HG03439 (cell line): ENCODE results near the gene C14orf93.
A peak's percentile ranks its signal among the peaks of the same experiment; 100 is the strongest.
"Not testable (repeated sequence)": the region's sequence is repeated elsewhere in the genome, so short reads cannot be mapped to it uniquely, and the experiment has no call there.

Experiments used
- ATAC-seq: cut with Tn5 transposase; IDR thresholded peaks from one replicate; pipeline ENCODE4 v1.9.1; 2021; ENCODE audit warnings: mild to moderate bottlenecking, moderate library complexity; ENCODE audit not compliant: unreplicated experiment

Gene C14orf93

DNA sequence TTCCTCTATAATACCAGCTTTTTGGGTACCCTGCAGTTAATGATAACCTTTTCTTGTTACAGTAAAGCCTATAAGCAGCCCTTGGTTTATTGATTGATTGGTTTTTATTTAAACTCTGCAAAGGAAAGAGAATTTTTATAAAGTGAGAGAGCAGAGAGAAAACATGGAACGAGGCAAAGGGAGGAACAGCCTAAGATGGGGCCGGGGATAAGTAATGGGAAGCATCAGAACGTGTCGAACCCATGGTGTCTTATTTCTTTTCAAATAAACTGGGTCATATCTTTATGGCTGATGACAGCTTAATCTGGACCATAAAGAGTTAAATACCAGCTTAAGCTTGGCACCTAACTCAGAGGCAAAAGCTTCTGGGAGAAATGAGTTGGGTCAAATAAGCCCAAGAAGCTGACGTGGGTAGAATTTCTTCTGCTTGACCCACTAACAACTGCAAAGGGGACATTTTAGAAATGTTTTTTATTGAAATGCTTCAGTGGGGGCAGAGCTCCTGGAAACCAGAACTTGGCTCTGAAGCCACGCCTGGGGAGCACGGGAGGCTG is 12.0 kb upstream of the C14orf93 start:
- ATAC-seq, result no peak

DNA sequence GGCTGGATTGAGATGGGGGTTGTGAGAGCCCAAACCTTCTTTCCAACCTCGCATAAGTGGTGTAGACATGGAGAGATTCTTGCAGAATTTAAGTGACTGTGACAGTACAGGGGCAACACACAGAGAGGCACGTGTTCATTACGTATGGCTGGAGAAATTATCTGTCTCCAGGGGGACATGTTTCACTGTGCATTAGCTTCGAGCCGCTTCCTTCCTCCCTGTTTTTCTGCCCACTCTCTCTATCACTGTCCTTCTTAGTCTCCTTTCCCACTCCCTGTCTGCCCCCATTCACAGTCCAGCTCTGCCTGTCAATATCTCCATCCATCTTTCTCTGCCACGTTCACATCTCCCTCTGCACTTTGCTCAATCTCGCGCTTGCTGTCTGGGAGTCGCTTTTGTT is 11.5 kb upstream of the C14orf93 start:
- ATAC-seq, result no peak

DNA sequence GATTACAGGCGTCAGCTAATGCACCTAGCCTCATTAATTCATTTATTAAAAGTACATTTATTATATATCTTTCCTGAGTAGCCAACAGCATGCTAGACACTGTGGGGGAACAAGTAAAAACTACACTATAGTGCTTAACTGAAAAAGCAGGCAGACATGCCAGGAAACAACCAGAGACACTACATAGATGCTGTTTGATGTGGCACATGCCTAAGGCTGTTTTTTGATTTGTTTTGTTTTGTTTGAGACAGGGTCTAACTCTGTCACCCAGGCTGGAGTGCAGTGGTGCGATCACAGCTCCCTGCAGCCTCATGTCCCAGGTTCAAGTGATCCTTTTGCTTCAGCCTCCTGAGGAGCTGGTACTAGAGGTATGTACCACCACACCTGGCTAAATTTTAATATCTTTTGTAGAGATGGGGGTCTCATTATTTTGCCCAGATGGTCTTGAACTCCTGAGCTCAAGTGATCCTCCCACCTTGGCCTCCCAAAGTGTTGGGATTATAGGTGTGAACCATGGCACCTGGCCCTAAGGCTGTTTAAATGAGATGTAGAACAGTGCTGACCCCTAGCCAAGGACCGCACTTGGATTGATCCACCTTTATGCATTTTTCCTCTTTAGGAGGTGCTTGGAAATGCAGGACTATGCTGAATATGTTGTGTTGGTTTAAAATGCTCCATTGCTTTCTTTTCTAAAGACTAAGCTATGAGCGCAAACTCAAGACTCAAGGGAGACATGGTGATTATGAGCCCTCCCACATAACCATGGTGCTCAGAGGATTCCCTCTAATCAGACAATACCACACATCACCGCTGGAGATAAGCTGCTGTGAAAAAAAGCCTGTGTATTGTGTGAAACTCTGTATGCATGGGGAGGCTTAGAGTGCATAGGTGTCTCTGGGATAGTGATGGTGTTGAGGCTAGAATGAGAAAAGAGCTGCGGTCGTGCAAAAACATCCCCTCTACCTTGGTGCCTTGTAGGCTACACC is 10.5 kb upstream of the C14orf93 start:
- ATAC-seq, result no peak

DNA sequence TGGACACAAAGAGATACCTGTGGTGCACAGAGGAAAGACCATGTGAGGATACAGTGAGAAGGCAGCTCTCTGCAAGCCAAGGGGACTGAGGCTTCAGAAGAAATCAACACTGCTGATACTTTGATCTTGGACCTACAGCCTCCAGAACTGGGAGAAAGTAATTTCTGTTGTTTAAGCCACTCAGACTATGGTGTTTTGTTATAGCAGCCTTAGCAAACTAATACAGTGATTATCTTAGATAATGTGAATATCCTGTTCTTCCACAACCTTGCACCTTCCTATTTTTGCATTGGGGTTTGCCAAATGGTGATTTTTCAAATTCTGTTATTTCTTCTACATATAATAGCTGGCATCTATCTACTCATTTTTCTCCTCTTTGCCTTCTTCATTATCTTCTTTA is 8.2 kb upstream of the C14orf93 start:
- ATAC-seq, result no peak

DNA sequence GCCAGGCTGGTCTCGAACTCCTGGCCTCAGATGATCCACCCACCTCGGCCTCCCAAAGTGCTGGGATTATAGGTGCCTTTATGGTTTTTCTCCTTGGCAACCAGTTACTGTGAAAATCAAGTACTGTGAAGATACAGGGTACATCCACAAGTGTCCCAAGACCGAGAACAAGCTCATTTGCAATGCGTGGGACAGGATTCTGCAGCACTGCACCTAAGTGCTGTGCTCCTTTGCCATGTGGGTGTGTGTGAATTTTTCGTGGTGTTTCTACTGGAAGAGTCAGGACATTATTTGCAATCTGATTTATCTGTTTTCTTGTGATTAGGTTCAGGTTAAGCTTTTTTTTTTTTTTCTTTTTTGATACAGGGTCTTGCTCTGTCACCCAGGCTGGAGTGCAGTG is 7.1 kb upstream of the C14orf93 start:
- ATAC-seq, result no peak

DNA sequence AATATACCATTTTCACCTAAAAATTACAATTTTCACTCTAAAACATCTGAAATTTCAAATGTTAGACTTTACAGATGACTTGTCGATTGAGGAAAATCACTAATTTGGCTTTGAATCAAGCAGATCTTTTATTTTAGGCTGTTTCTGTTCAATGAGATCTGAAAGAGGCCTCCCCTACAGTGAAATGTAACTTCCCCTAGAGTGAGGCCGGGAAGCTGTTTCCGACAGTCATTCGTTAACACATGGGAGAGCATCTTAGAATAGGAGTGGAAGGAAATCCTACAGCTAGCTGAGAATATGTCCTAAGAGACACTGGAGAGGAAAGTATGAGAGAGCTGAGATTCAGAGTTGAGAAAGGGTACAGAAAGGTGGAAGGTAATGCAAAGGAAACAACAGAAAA is 5.7 kb upstream of the C14orf93 start:
- no peak for ATAC-seq

DNA sequence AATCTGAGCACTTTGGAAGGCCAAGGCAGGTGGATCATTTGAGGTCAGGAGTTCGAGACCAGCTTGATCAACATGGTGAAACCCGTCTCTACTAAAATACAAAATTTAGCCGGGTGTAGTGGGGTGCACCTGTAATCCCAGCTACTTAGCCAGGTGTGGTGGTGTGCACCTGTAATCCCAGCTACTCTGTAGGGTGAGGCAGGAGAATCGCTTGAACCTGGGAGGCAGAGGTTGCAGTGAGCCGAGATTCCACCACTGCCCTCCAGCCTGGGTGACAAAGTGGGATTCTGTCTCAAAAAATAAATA is 3.8 kb upstream of the C14orf93 start:
- ATAC-seq, result not testable (repeated sequence)

DNA sequence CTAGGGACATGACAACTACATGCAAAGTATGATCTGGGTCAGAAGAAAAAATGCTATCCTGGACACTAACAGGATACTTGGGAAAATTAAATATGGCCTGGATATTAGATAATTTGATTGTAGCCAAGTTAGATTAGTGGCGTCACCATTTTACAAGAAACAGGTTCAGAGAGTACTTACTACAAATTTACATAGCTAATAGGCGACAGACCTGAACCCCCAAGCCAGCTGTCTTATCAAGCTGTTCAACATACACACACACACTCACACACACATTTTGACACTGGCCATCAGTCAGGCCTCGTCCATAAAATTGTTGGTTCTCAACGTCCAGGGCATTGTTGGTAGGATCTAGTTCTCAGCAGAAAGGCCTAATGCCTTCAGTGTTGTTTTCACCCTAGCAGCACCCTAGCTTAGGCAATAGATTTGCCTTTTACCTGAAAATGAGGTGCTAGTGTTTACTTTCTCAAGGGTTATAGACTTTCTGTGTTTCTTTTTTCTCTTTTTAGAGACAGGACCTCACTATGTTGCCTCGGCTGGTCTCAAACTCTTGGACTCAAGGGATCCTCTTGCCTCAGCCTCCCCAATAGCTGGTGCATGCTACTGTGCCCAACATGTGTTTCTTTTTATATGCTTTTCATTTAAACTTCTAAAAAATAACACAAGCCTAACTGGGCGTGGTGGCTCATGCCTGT is 3.3 kb upstream of the C14orf93 start:
- ATAC-seq, result no peak

DNA sequence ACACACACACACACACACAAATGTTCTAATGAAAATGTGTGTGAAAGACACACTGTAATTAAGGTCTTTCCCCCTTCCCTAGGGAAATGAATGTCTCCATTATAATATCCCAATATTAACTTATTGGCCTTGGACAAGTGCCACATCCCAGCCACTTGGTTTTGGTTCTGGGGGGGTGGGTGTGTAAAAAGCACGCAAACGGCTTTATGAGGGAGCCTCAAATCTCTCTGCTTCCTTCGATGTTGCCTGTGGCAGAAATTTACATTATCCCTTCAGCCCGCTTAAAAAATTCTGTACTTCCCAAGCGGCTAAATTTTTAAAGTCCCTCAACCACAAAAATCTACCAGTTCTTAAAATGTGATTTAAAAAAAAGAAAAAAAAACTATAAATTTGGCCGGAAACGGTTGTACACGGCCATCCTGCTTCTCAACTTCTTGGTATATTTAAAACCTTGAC is 432 bp downstream of the C14orf93 start:
- ATAC-seq, result no peak

DNA sequence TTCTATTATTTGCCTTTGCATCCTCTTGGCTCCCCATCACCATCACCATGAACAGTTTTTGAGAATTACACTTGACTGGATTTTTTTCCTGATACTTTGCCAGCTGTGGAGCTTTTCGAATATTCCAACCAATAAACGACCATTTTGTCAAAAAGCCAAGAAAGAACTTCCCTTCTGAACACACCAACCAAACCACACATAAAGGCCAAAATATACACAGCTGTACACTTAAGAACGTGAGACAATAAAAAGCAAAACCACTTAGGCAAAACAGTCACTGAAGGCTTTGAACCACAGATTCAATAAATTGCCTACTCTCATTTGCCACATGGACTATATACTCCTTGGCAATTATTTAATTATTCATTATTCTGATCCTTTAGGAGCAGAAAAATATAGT is 1.1 kb downstream of the C14orf93 start:
- ATAC-seq, result no peak

DNA sequence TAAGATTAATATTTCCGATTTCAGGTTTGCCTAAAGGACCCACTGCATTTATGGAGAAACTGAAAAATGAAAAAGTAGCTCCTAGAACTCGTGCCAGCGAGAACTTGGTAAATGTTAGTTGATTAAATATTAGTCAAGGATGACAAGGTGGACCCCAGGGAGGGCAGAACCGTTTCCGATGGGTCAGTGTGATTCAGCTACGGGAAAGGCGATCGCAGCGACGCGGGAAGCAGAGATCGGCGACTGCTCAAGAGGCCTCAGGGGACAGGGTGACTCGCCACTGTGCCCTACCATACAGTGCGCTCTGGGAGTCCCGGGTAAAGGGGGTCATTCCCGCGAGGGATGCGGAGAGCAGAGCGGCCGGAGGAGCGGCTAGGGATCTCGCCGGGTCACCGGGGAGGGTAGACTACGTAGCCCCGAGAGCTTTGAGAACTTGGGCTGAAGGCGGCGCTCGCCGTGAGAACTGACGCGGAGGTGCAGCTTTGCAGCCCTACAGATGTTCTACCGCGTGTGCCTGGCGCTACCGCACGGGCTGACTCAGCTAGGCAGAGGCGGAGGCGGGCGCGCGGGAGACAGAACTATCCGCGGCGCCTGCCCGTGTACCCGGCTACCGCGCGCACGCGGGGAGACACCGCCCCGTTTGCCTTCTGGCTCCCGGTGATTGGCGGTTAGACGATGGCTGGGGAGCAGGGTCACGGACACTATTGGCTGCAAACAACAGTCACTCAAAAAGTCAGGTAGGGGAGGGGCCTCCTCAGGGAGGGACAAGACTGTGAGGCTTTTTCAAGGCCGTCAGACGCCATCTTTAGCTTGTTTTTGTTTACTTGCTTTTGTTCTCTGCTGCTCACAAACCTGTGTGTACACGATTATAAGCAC is 3.2 kb downstream of the C14orf93 start:
- ATAC-seq, result peak; percentile 94

DNA sequence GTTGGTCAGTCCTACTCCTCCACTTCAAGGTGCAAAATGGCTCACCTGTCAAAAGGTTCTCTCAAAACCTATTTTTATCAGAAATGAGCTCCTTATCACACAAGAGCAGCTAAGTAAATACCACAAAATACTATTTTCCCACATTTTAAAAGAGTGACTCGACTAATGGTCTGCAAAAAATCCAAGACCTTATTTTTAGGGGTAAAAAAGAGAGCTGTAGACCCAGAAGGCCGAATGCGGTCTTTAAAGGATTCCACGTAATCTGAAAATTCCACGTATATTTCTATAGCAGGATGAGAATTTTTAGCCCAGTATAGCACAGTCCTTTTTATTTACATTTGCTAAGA is 3.8 kb downstream of the C14orf93 start:
- no peak for ATAC-seq

DNA sequence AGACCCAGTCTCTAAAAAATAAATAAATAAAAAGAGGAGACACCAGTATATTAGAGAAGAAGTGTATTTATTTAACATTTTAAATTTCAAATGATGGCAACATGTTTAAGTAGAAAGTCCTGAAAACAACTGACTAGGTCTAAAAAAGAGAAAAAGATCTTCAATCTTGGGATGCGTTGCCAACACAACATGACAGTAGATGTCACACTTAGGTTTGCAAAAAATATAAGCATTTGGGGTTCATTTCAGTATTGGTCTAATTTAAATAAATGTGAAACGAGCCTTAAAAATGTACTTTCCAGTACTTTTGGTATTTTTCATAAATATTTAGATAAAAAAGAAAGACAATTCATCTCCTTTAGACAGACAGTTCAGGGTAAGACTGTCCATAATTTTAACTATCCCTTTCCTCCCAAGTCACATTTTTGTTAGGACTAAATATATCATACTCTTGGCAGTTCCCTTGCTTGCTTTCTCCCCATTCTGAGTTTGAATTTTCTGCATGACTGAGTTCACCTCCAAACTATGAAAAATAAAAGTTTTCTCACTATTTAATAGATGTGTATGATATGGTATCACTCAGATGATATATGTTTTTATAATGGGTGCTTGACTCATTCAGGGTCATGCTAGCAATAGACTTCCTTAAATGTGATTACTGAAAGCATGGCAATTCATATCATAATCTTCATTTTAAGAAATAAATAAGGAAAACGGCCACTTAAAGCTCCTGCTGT is 4.3 kb downstream of the C14orf93 start:
- ATAC-seq, result no peak

DNA sequence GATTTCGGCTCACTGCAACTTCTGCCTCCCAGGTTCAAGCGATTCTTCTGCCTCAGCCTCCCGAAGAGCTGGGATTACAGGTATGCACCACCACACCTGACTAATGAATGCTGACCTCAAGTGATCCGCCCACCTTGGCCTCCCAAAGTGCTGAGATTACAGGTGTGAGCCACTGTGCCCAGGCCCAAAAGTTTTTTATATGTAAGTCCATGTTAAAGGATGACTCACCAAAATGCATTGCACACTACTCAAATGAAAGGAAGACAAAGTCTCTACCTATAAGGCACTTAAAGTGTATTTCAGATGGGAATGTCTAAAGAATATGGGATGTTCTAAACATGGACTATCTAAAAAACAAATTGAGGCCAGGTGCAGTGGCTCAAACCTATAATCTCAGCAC is 5.7 kb downstream of the C14orf93 start:
- not testable (repeated sequence) for ATAC-seq

DNA sequence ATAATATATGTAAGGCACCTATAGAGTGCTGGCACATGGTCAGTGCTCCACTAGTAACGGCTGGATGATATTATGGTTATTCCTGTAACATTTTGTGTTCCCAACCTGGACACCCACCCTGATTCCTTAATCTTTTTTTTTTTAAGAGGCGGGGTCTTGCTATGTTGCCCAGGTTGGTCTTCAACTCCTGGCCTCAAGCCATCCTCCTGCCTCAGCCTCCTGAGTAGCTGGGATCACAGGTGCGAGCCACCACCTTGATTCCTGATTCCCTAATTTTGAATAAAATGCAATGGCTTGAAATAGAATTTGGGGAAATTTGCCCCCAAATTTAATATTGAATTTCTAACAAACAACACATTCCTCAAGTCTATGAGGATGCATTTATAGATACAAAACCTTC is 7.4 kb downstream of the C14orf93 start:
- no peak for ATAC-seq

DNA sequence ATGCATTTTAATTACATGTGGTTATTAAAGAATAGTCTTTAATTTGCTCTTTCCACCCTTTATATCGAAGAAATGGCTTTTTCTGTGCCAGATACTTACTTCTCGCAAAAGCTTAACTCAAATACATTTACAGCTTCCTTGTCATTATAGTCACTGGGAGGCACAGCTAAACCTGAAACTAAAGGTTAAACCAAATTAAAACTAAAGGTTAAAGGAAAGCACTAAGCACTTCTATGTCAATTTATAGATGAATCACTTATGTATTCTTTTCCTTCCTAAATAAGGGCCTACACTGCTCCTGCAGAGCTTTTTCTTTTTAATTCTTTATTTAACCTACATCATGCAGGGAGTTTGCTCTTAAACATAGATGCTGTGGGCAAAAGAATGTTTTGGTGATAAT is 9.1 kb downstream of the C14orf93 start:
- ATAC-seq, result no peak

DNA sequence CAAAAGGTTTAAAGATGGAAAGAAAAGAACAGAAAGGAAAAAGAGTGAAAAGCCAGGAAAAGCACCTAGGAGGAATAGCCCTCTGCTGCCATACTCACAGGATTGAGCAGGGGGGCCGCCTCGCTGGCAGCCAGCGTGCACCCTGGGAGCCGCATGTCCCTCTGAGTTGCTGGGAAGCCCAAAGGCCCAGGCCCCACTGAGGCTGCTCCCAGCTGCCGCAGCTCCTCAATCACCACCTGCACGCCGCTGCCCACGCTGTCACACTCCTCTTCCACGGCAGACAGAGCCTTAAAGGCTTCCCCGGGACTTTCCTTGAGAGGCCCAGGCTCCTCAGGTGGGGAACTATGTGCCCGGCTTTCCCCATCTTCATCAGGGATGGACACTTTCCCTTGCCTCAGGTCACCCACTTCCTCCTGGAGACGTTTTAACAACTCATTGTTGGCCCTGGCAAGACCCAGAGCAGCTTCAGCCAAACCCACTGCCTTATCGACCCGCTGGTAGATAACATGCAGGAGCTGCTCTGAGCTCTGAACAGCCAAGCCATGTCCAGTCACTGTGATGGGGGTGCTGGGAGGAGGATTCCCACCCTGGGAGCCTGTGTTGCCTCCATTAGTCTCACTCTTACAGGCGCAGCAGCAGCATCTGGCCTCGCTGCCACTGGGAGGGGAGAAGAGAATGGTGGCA is 11.5 kb downstream of the C14orf93 start:
- no peak for ATAC-seq

DNA sequence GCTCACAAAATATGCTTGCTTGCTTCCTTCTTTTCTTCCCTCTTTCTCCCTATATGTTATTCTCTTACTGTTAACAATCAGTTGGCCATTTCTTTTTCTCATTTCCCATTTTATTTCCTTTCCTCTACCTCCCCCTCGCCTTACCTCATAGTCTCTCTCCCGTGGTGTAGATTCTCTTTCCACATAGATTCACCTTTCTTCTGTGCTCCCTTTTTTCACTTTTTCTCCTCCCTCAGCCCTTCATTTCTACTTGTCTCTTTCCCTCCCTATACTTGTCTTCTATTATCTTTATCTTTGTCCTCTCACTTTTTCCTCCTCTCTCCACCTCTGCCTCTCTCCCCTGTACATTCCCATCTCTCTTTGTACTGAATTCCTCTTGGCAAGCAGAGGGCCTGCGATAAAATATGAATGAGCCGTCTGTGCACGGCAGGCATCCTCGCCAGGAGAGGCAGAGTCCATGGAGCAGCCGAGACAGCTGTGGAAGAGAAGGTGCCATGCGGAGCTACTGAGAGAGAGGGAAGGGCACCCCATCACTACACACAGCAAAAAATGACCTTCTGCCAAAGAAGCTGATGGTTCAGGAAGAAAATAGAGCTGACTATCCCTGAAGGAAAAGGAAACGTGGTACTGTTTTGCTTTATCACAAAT is 12.1 kb downstream of the C14orf93 start:
- ATAC-seq, result no peak
